ENCODE measurements around the gene ENKD1.

Gene ENKD1

GRCh38 chr16:67636713-67637112, 29.8 kb downstream of the ENKD1 start:
- Histone ChIP-seq H3K27me3 (ENCODE audit: insufficient read depth, low read length) (no peaks in the 10 kb centered on the region), H4K20me1 (ENCODE audit: insufficient read depth, low read length) (no peaks in the 10 kb centered on the region), H3K9me2 (ENCODE audit: low read depth, low read length) (no peaks in the 10 kb centered on the region), H3K27ac (ENCODE audit: low read depth, low read length, poor library complexity, severe bottlenecking) (no peak overlapping the region), H3K36me3 (ENCODE audit: insufficient read depth, low read length) (peaks cover 75% of the 10 kb centered on the region), H3K9ac (ENCODE audit: low read length) (no peak overlapping the region), H3F3A (ENCODE audit: insufficient read depth, low read length) (no peaks in the 10 kb centered on the region), H3K4me2 (ENCODE audit: low read length) (no peak overlapping the region), H3K79me2 (ENCODE audit: insufficient read depth, low read length) (no peaks in the 10 kb centered on the region), H2AFZ (ENCODE audit: low read length) (no peak overlapping the region), H3K4me1 (ENCODE audit: insufficient read depth, low read length, severe bottlenecking) (no peaks in the 10 kb centered on the region), H3K4me3 (ENCODE audit: low read depth, low read length, poor library complexity, severe bottlenecking) (no peak overlapping the region), H3K9me3 (ENCODE audit: low read length) (no peaks in the 10 kb centered on the region)
- no peak for TF ChIP-seq CTCF (IDR thresholded peaks at IDR 0.05; ENCODE audit: low read length)
- TF ChIP-seq EZH2 (IDR thresholded peaks at IDR 0.05; ENCODE audit: borderline replicate concordance, low read length) = no peak

- no peaks in the 10 kb centered on the region for H3K9me2 ChIP-seq (ENCODE audit: low read depth, low read length)
- H3K79me2 ChIP-seq (ENCODE audit: insufficient read depth, low read length) = no peaks in the 10 kb centered on the region
- H3K4me3 ChIP-seq (ENCODE audit: low read depth, low read length, poor library complexity, severe bottlenecking) = no peak overlapping the region
- H3K9ac ChIP-seq (ENCODE audit: low read length) = no peak overlapping the region
- peaks cover 86% of the 10 kb centered on the region for H3K36me3 ChIP-seq (ENCODE audit: insufficient read depth, low read length)
- H3K27me3 ChIP-seq (ENCODE audit: insufficient read depth, low read length) = no peaks in the 10 kb centered on the region
- H3F3A ChIP-seq (ENCODE audit: insufficient read depth, low read length) = no peaks in the 10 kb centered on the region
- no peak overlapping the region for H3K27ac ChIP-seq (ENCODE audit: low read depth, low read length, poor library complexity, severe bottlenecking)
- H4K20me1 ChIP-seq (ENCODE audit: insufficient read depth, low read length) = no peaks in the 10 kb centered on the region
- H3K9me3 ChIP-seq (ENCODE audit: low read length) = no peaks in the 10 kb centered on the region
- TF ChIP-seq CTCF (IDR thresholded peaks at IDR 0.05; ENCODE audit: low read length) = no peak
- TF ChIP-seq EZH2 (IDR thresholded peaks at IDR 0.05; ENCODE audit: borderline replicate concordance, low read length) = no peak
- no peaks in the 10 kb centered on the region for H3K4me1 ChIP-seq (ENCODE audit: insufficient read depth, low read length, severe bottlenecking)
- no peak overlapping the region for H2AFZ ChIP-seq (ENCODE audit: low read length)
- no peak overlapping the region for H3K4me2 ChIP-seq (ENCODE audit: low read length)
Observed at GRCh38 chr16:67632415-67633172, 34.0 kb downstream of the ENKD1 start.

GRCh38 chr16:67628216-67628615, 38.3 kb downstream of the ENKD1 start:
- no peaks in the 10 kb centered on the region for H3K79me2 ChIP-seq (ENCODE audit: insufficient read depth, low read length)

More at GRCh38 chr16:67628216-67628615, 38.3 kb downstream of the ENKD1 start:
- no peak for TF ChIP-seq EZH2 (IDR thresholded peaks at IDR 0.05; ENCODE audit: borderline replicate concordance, low read length)
- TF ChIP-seq CTCF (IDR thresholded peaks at IDR 0.05; ENCODE audit: low read length) = no peak
- no peak overlapping the region for H3K27ac ChIP-seq (ENCODE audit: low read depth, low read length, poor library complexity, severe bottlenecking)
- H3K9ac ChIP-seq (ENCODE audit: low read length) = no peak overlapping the region
- H3K9me3 ChIP-seq (ENCODE audit: low read length) = no peaks in the 10 kb centered on the region
- H3K4me3 ChIP-seq (ENCODE audit: low read depth, low read length, poor library complexity, severe bottlenecking) = no peak overlapping the region
- no peak overlapping the region for H2AFZ ChIP-seq (ENCODE audit: low read length)
- no peak overlapping the region for H3K4me2 ChIP-seq (ENCODE audit: low read length)
- no peaks in the 10 kb centered on the region for H3K4me1 ChIP-seq (ENCODE audit: insufficient read depth, low read length, severe bottlenecking)
- H3F3A ChIP-seq (ENCODE audit: insufficient read depth, low read length) = no peaks in the 10 kb centered on the region
- no peaks in the 10 kb centered on the region for H4K20me1 ChIP-seq (ENCODE audit: insufficient read depth, low read length)
- no peaks in the 10 kb centered on the region for H3K9me2 ChIP-seq (ENCODE audit: low read depth, low read length)
- peaks cover 88% of the 10 kb centered on the region for H3K36me3 ChIP-seq (ENCODE audit: insufficient read depth, low read length)
- no peaks in the 10 kb centered on the region for H3K27me3 ChIP-seq (ENCODE audit: insufficient read depth, low read length)
